Measurements from ENCODE around the gene MEGF6. TPM values are rescaled to one million over a fixed set of nuclear protein-coding genes. Genes with fewer than 3 reads are reported as not detected.

The MEGF6 gene
- total and polyA plus RNA-seq, 12 donors: 1.8 to 14.1 (median 7.0) TPM

DNA sequence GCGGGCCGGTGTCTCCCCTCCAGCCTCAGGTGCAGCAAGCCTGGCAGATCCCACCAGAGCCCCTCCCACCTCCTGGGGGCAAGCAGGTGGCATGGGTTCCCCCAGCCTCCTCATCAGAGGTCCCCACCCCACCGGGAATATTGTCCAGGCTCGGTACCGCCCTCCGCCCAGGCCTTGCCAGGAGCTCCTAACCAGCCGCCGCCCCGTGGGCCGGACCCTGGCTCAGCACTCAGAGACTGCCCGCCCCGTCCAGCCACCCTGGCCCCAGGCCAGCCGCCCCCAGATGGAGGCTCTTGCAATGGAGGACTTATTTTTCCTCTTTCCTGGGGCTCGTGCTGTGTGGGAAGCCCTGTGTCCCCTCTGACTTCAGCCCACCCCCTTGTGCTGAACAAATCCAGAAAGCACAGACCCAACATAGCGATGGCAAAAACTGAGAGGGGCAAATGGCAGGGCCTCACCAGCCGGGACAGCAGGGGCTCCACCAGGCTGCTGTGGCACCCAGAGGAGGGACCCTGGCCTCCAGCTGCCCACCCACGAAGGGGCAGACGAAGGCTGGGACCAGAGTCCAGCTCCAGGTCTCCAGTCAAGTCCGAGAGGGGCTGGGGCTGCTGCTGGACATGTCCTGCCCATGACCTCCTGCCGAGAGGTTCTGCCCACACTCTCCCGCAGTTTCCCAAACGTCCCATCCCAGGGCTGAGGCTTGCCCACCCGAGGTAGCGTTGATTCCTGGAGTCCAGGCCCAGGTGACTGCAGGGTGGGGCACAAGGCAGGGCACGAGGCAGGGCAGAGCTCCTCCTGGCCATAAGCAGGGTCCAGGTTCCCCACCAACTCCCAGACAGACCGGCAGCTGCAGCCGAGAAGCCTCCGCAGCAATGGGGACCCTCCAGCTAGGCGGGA, 7.5 kb downstream of the MEGF6 start:
- DNase-seq (no peak), ATAC-seq (no peak)
- Histone ChIP-seq H3K27me3 (peaks cover 0 to 30% (median 9%) of the 10 kb centered on the region in 7 donors), H3K4me3 (no peak overlapping the region), H3K27ac (no peak overlapping the region), H3K4me1 (peaks cover 0 to 6% (median 3%) of the 10 kb centered on the region in 9 donors), H3K9me3 (no peaks in the 10 kb centered on the region), H3K36me3 (no peaks in the 10 kb centered on the region)
- TF ChIP-seq, protein P1, sequence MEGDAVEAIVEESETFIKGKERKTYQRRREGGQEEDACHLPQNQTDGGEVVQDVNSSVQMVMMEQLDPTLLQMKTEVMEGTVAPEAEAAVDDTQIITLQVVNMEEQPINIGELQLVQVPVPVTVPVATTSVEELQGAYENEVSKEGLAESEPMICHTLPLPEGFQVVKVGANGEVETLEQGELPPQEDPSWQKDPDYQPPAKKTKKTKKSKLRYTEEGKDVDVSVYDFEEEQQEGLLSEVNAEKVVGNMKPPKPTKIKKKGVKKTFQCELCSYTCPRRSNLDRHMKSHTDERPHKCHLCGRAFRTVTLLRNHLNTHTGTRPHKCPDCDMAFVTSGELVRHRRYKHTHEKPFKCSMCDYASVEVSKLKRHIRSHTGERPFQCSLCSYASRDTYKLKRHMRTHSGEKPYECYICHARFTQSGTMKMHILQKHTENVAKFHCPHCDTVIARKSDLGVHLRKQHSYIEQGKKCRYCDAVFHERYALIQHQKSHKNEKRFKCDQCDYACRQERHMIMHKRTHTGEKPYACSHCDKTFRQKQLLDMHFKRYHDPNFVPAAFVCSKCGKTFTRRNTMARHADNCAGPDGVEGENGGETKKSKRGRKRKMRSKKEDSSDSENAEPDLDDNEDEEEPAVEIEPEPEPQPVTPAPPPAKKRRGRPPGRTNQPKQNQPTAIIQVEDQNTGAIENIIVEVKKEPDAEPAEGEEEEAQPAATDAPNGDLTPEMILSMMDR (IDR thresholded peaks at IDR 0.05): no peak
- WGBS, 2 donors: 82 to 87% methylated on average over 29 of the region's 29 CpGs
- intact Hi-C loops (cut with DNase I): no loop called here

DNA sequence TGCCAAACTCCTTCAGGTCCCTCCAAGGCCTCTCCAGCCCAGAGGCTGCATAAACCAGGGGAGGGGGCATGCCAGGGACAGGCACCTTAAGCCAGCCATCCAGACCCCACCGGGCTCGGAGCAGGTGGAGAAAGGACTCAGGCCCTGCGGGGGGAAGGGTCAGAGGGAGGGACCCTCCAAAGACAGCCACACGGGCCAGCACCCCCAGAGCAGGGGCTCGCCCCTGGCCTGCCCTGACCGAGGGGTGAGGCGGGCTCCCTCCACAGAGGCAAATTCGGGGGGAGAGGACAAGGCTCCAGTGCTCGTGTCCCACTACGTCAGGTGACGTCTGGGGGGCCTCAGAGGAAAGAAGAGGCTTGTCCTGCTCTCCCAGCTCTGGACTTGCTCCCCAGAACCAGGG, 8.2 kb downstream of the MEGF6 start:
- H3K36me3 ChIP-seq: no peaks in the 10 kb centered on the region
- peaks cover 4 to 12% (median 9%) of the 10 kb centered on the region in 9 donors for H3K4me1 ChIP-seq
- DNase-seq (no peak), ATAC-seq (no peak)
- 92 to 94% methylated on average over 11 of the region's 11 CpGs for WGBS, 2 donors
- H3K4me3 ChIP-seq: no peak overlapping the region
- H3K9me3 ChIP-seq: no peaks in the 10 kb centered on the region
- TF ChIP-seq, protein P1 (IDR thresholded peaks at IDR 0.05): no peak
- H3K27me3 ChIP-seq: peaks cover 0 to 23% (median 4%) of the 10 kb centered on the region in 7 donors
- no peak overlapping the region for H3K27ac ChIP-seq
- intact Hi-C loops (cut with DNase I): no loop called here

DNA sequence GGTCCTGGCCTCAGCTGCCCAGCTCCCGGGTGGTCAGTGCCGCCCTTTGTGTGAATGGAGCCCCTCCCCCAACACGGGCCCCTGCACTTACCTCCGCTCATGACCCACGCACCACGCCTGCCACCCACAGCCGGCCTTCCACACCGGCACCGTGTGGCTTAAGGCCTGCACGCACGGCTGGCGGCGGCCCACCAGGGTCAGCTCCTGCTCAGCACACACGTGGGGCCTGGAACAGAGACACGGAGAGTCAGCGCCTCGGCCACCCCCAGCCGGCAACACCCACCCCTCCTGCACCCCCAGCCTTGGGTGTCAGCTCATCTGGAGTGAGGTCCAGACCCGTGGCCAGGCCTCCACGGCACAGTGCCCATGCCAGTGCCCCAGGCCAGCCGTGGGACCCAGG, 8.9 kb downstream of the MEGF6 start:
- ATAC-seq (no peak), DNase-seq (no peak)
- H3K4me1 ChIP-seq: peaks cover 9 to 20% (median 16%) of the 10 kb centered on the region in 9 donors
- H3K27ac ChIP-seq: no peak overlapping the region
- H3K36me3 ChIP-seq: no peaks in the 10 kb centered on the region
- WGBS, 2 donors: 90% methylated on average over 21 of the region's 21 CpGs
- H3K4me3 ChIP-seq: no peak overlapping the region
- intact Hi-C loops (cut with DNase I): no loop called here
- H3K27me3 ChIP-seq: peaks cover 0 to 17% (median 2%) of the 10 kb centered on the region in 7 donors
- TF ChIP-seq, protein P1 (IDR thresholded peaks at IDR 0.05): no peak
- no peaks in the 10 kb centered on the region for H3K9me3 ChIP-seq

DNA sequence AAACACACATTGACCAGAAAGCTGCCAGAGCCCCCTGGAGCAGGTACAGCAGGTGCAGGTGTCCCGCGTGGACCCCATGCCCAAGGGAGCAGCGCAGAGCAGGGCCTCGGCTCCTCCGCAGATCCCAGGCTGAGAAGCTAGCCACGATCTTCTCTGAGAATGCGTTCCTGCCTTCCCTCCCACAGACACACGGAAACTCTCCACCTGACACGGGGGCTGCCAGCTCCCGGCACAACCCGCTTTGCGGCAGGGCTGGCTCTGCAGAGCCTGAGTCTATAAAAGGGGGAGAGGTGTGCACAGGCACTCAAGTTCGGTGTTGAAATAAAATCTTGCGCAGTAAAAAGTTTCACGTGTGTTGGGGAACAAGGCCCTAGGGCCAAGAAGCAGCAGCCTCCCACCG, 9.6 kb downstream of the MEGF6 start:
- peaks cover 9 to 25% (median 21%) of the 10 kb centered on the region in 9 donors for H3K4me1 ChIP-seq
- DNase-seq (no peak), ATAC-seq (no peak)
- WGBS, 2 donors: 81 to 85% methylated on average over 16 of the region's 16 CpGs
- H3K36me3 ChIP-seq: no peaks in the 10 kb centered on the region
- H3K27me3 ChIP-seq: peaks cover 0 to 14% (median 0%) of the 10 kb centered on the region in 7 donors
- H3K9me3 ChIP-seq: no peaks in the 10 kb centered on the region
- intact Hi-C loops (cut with DNase I): no loop called here
- TF ChIP-seq, protein P1 (IDR thresholded peaks at IDR 0.05): no peak
- no peak overlapping the region for H3K4me3 ChIP-seq
- H3K27ac ChIP-seq: no peak overlapping the region
